GM23248 (cell line): ENCODE measurements around the gene CNPY3. TPM values are rescaled to one million over a fixed set of nuclear protein-coding genes. Genes with fewer than 3 reads are reported as not detected.

Source experiments
- DNase-seq: peaks from one replicate; pipeline ENCODE4 v3.0.0-alpha.2; 2015
- H2AFZ ChIP-seq: fragments of 200-600 bp; sonication (generic); 2 replicates; pipeline ENCODE4 v1.6.1; 2016; ENCODE audit warnings: antibody characterized with exemption
- H3F3A ChIP-seq: fragments of 200-600 bp; sonication (generic); 2 replicates; pipeline ENCODE4 v1.6.1; 2016; ENCODE audit warnings: mild to moderate bottlenecking, antibody characterized with exemption, mixed run types; ENCODE audit not compliant: insufficient read depth
- H3K27ac ChIP-seq: fragments of 200-600 bp; sonication (generic); 2 replicates; pipeline ENCODE4 v1.5.1; 2016; ENCODE audit warnings: mild to moderate bottlenecking
- H3K27me3 ChIP-seq: fragments of 200-600 bp; sonication (generic); replicated peaks from 2 replicates; pipeline ENCODE4 v1.6.1; 2016; ENCODE audit warnings: mild to moderate bottlenecking; ENCODE audit not compliant: insufficient read depth
- H3K36me3 ChIP-seq: fragments of 200-600 bp; sonication (generic); 2 replicates; pipeline ENCODE4 v1.6.1; 2016; ENCODE audit warnings: low read depth, mild to moderate bottlenecking
- H3K4me1 ChIP-seq: fragments of 200-600 bp; sonication (generic); 2 replicates; pipeline ENCODE4 v1.6.1; 2016; ENCODE audit warnings: mild to moderate bottlenecking; ENCODE audit not compliant: insufficient read depth
- H3K4me2 ChIP-seq: fragments of 200-600 bp; sonication (generic); one replicate; pipeline ENCODE4 v1.6.1; 2016; ENCODE audit warnings: mild to moderate bottlenecking; ENCODE audit not compliant: unreplicated experiment
- H3K4me3 ChIP-seq: fragments of 200-600 bp; sonication (generic); 2 replicates; pipeline ENCODE4 v1.5.1; 2016; ENCODE audit warnings: mild to moderate bottlenecking
- H3K79me2 ChIP-seq: fragments of 200-600 bp; sonication (generic); 2 replicates; pipeline ENCODE4 v1.6.1; 2016; ENCODE audit warnings: mild to moderate bottlenecking; ENCODE audit not compliant: insufficient read depth
- H3K9ac ChIP-seq: fragments of 200-600 bp; sonication (generic); 2 replicates; pipeline ENCODE4 v1.6.1; 2016; ENCODE audit warnings: mild to moderate bottlenecking
- H3K9me2 ChIP-seq: fragments of 200-600 bp; sonication (generic); 2 replicates; pipeline ENCODE4 v1.6.1; 2016; ENCODE audit warnings: mixed run types, mild to moderate bottlenecking, moderate library complexity; ENCODE audit not compliant: insufficient read depth
- H3K9me3 ChIP-seq: fragments of 200-600 bp; sonication (generic); one replicate; pipeline ENCODE4 v1.6.1; 2017; ENCODE audit warnings: low read depth
- H4K20me1 ChIP-seq: fragments of 200-600 bp; sonication (generic); 2 replicates; pipeline ENCODE4 v1.6.0; 2016; ENCODE audit not compliant: insufficient read depth
- EZH2 ChIP-seq: fragments of 200-600 bp; sonication (generic); IDR thresholded peaks from 2 replicates; pipeline ENCODE4 v1.6.1; 2018; ENCODE audit warnings: antibody characterized with exemption, mild to moderate bottlenecking; ENCODE audit not compliant: insufficient read depth, poor library complexity, severe bottlenecking
- EZH2phosphoT487 ChIP-seq: fragments of 200-600 bp; sonication (generic); IDR thresholded peaks from 2 replicates; pipeline ENCODE4 v1.6.1; 2018; ENCODE audit warnings: antibody characterized with exemption, moderate library complexity, mild to moderate bottlenecking, low read depth; ENCODE audit not compliant: insufficient read depth
- WGBS, 2 experiments: methylation state at CpG; one replicate each; pipeline ENCODE4 v1.1.6; 2015 to 2017; ENCODE audit warnings: low lambda C conversion rate in 2 of 2, low coverage in 1 of 2; ENCODE audit errors: missing lambda C conversion rate in 2 of 2; 5-methylcytosine and 5-hydroxymethylcytosine counted together
- in situ Hi-C: fragments of 300-500 bp; cut with MboI; formaldehyde crosslinking; loops from 2 replicates; pipeline ENCODE4 v1.15.0; 2020
- polyA plus RNA-seq: library from polyadenylated mRNA; unstranded; fragments of >200 nt; fragmentation: Nextera tagmentation; extraction: Ambion mirVana; gene quantifications from 2 replicates; pipeline ENCODE4 v1.2.1, GENCODE V29; 2016
- total RNA-seq: library from RNA; depleted of rRNA; stranded (reverse); fragments of >200 nt; shearing (Covaris generic); gene quantifications from 2 replicates; pipeline ENCODE4 v1.2.3, GENCODE V29; 2014

CNPY3 gene
- total and polyA plus RNA-seq, 2 experiments from 2014 or later = 45.1 to 58.6 TPM

GRCh38 chr6:42974919-42975505, 45.7 kb downstream of the CNPY3 start:
- H3K4me3 ChIP-seq = no peak overlapping the region
- no peaks in the 10 kb centered on the region; the same call in 1 of the 2 replicates for H3K36me3 ChIP-seq
- in situ Hi-C loops = no loop called here
- WGBS, 2 experiments = 89 to 90% methylated on average over 5 of the region's 5 CpGs
- H3F3A ChIP-seq = peaks cover 21% of the 10 kb centered on the region
- H3K9me3 ChIP-seq = no peaks in the 10 kb centered on the region
- no peak overlapping the region for H3K9ac ChIP-seq
- H3K4me2 ChIP-seq = no peak overlapping the region
- no peak for DNase-seq
- no peaks in the 10 kb centered on the region for H3K9me2 ChIP-seq
- no peak overlapping the region for H3K27ac ChIP-seq
- H3K4me1 ChIP-seq = peaks cover 27% of the 10 kb centered on the region
- TF ChIP-seq EZH2phosphoT487 = no peak
- no peak for TF ChIP-seq EZH2
- no peaks in the 10 kb centered on the region; the same call in none of the 2 replicates for H4K20me1 ChIP-seq
- peaks cover 42% of the 10 kb centered on the region for H3K79me2 ChIP-seq
- no peaks in the 10 kb centered on the region for H3K27me3 ChIP-seq
- H2AFZ ChIP-seq = no peak overlapping the region

- no peaks in the 10 kb centered on the region; the same call in 1 of the 2 replicates for H4K20me1 ChIP-seq
- peaks cover 28% of the 10 kb centered on the region for H3F3A ChIP-seq
- peak overlapping the region; percentile 81 for H3K4me3 ChIP-seq
- WGBS, 2 experiments = 0 to 1% methylated on average over 25 to 27 of the region's 28 CpGs
- H3K27me3 ChIP-seq = no peaks in the 10 kb centered on the region
- TF ChIP-seq EZH2 (no peak), EZH2phosphoT487 (no peak)
- H3K9me3 ChIP-seq = no peaks in the 10 kb centered on the region
- H3K27ac ChIP-seq = peak overlapping the region; percentile 83
- H3K4me1 ChIP-seq = peaks cover 21% of the 10 kb centered on the region; the same call in 1 of the 2 replicates
- peak overlapping the region; percentile 78 for H3K4me2 ChIP-seq
- peak overlapping the region; percentile 85 for H2AFZ ChIP-seq
- no peaks in the 10 kb centered on the region for H3K9me2 ChIP-seq
- peak overlapping the region; percentile 93 for H3K9ac ChIP-seq
- peaks cover 42% of the 10 kb centered on the region for H3K79me2 ChIP-seq
- peak; percentile 65 for DNase-seq
- no peaks in the 10 kb centered on the region; the same call in 1 of the 2 replicates for H3K36me3 ChIP-seq
- in situ Hi-C loops = no loop called here
Measured at GRCh38 chr6:42978487-42978838, 49.2 kb downstream of the CNPY3 start.

- Histone ChIP-seq H3K9me2 (no peaks in the 10 kb centered on the region), H3K4me3 (peak within 1 kb of the TSS; percentile 81), H4K20me1 (no peaks in the 10 kb centered on the region; the same call in 1 of the 2 replicates), H3K27ac (peak within 1 kb of the TSS; percentile 83), H3K27me3 (no peaks in the 10 kb centered on the region), H3K79me2 (peaks cover 42% of the 10 kb centered on the region), H3K9ac (peak within 1 kb of the TSS; percentile 93), H3K36me3 (no peaks in the 10 kb centered on the region; the same call in 1 of the 2 replicates), H3K4me1 (peaks cover 21% of the 10 kb centered on the region; the same call in 1 of the 2 replicates), H3K4me2 (peak within 1 kb of the TSS; percentile 78), H3K9me3 (no peaks in the 10 kb centered on the region), H2AFZ (peak within 1 kb of the TSS; percentile 85), H3F3A (peaks cover 33% of the 10 kb centered on the region)
- TF ChIP-seq EZH2phosphoT487 (no peak), EZH2 (no peak)
- in situ Hi-C loops = no loop called here
- WGBS, 2 experiments = 1% methylated on average over 42 to 46 of the region's 59 CpGs
- peak; percentile 94 for DNase-seq
Measured at GRCh38 chr6:42978839-42979522, 49.7 kb downstream of the CNPY3 start, which contains the start of gene PEX6. TSS of gene PEX6 (minus strand) at chr6:42979181. CDS start at chr6:42979150, 31 bp downstream.

GRCh38 chr6:42979523-42980177, 50.4 kb downstream of the CNPY3 start:
- peak; percentile 81 for DNase-seq
- TF ChIP-seq EZH2 (no peak), EZH2phosphoT487 (no peak)
- no peaks in the 10 kb centered on the region; the same call in 1 of the 2 replicates for H4K20me1 ChIP-seq
- 42 to 47% methylated on average over 9 of the region's 9 CpGs for WGBS, 2 experiments
- H3K79me2 ChIP-seq = peaks cover 42% of the 10 kb centered on the region
- no peaks in the 10 kb centered on the region for H3K9me3 ChIP-seq
- in situ Hi-C loops = no loop called here
- peaks cover 21% of the 10 kb centered on the region; the same call in 1 of the 2 replicates for H3K4me1 ChIP-seq
- H3K27me3 ChIP-seq = no peaks in the 10 kb centered on the region
- peak overlapping the region; percentile 81 for H3K4me3 ChIP-seq
- H3K9me2 ChIP-seq = no peaks in the 10 kb centered on the region
- peak overlapping the region; percentile 78 for H3K4me2 ChIP-seq
- H3F3A ChIP-seq = peaks cover 33% of the 10 kb centered on the region
- H3K9ac ChIP-seq = peak overlapping the region; percentile 93
- peak overlapping the region; percentile 85 for H2AFZ ChIP-seq
- no peaks in the 10 kb centered on the region; the same call in 1 of the 2 replicates for H3K36me3 ChIP-seq
- H3K27ac ChIP-seq = peak overlapping the region; percentile 83
